Testis (tissue), 3 donors: ENCODE data around the gene HOXB8. TPM values are rescaled to one million over a fixed set of nuclear protein-coding genes. Genes with fewer than 3 reads are reported as not detected.
A peak's percentile ranks its signal among the peaks of the same experiment; 100 is the strongest.

ENCODE experiments used
- DNase-seq: peaks from one replicate; pipeline ENCODE4 v3.0.0-alpha.2; 2019
- H3K27ac ChIP-seq, 2 donors: fragments of 200-600 bp; sonication (generic); one replicate each; pipeline ENCODE4 v1.5.1; 2019
- H3K27me3 ChIP-seq: fragments of 200-600 bp; sonication (generic); one replicate; pipeline ENCODE4 v1.5.1; 2019
- H3K36me3 ChIP-seq: fragments of 200-600 bp; sonication (generic); one replicate; pipeline ENCODE4 v1.5.1; 2017; ENCODE audit warnings: low read depth; ENCODE audit errors: missing control alignments
- H3K4me1 ChIP-seq: fragments of 200-600 bp; sonication (generic); one replicate; pipeline ENCODE4 v1.5.1; 2019
- H3K4me3 ChIP-seq, 2 donors: fragments of 200-600 bp; sonication (generic); one replicate each; pipeline ENCODE4 v1.5.1; 2017 to 2019
- H3K9me3 ChIP-seq: fragments of 200-600 bp; sonication (generic); one replicate; pipeline ENCODE4 v1.5.1; 2017
- POLR2A ChIP-seq: fragments of 450-650 bp; IDR thresholded peaks from one replicate; pipeline ENCODE4 v1.6.1; 2017; ENCODE audit warnings: antibody characterized with exemption, mild to moderate bottlenecking, moderate library complexity
- WGBS, 2 donors: methylation state at CpG; one replicate each; pipeline ENCODE4 v1.1.5; 2018; 5-methylcytosine and 5-hydroxymethylcytosine counted together
- intact Hi-C: fragments of 100-400 bp; cut with DNase I; formaldehyde crosslinking; loops from one replicate; pipeline ENCODE4 v1.15.1; 2023; ENCODE audit warnings: low total_unique reads
- polyA plus RNA-seq: library from polyadenylated mRNA; stranded (reverse); fragments of 350-450 nt; fragmentation: Illumina TruSeq; extraction: RNeasy Lipid Tissue Mini Kit (QIAGEN cat#74804); gene quantifications from one replicate; pipeline ENCODE4 v1.2.3, GENCODE V29; 2014; ENCODE audit warnings: low read depth, low replicate concordance; ENCODE audit not compliant: insufficient read depth
- total RNA-seq, 2 donors: library from RNA; depleted of rRNA; stranded (reverse); fragments of >200 nt; gene quantifications; one replicate each; pipeline ENCODE4 v1.2.3, GENCODE V29; 2016
- TF ChIP-seq, protein P1 (sequence below), 3 experiments: fragments of 450-650 bp in 2 of 3; fragments of 200-600 bp in 1 of 3; sonication (generic) in 1 of 3; IDR thresholded peaks; one replicate each; pipeline ENCODE4 v1.5.1; 2016 to 2019; ENCODE audit warnings: antibody characterized with exemption in 3 of 3, mild to moderate bottlenecking in 2 of 3, moderate library complexity in 1 of 3

HOXB8 gene
- total and polyA plus RNA-seq, 3 donors from 2014 or later = 1.2 to 2.7 (median 2.0) TPM

DNA sequence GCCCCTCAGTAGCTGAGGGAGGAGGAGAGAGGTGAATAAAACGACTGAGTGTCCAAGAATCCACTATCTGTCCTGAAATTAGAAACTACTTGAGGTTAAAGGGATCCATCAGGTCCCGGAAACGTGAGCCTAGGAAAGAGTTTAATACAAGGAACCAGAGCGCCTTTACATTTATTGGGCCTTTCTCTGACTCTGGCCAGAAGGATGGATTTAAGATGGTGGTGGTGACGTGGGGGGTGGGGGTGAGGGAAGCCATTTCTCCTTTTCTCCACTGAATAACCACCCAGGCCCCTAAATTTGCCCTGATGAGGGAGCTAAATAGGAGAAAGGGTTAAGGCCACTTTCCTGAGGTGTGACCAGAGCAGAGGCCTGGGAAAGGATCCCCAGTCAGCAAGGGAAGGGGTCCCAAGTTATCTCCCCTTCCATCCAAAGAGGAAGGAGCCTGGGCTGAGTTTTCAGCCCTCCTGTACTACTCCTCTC is 12.1 kb upstream of the HOXB8 start:
- TF ChIP-seq, protein P1, sequence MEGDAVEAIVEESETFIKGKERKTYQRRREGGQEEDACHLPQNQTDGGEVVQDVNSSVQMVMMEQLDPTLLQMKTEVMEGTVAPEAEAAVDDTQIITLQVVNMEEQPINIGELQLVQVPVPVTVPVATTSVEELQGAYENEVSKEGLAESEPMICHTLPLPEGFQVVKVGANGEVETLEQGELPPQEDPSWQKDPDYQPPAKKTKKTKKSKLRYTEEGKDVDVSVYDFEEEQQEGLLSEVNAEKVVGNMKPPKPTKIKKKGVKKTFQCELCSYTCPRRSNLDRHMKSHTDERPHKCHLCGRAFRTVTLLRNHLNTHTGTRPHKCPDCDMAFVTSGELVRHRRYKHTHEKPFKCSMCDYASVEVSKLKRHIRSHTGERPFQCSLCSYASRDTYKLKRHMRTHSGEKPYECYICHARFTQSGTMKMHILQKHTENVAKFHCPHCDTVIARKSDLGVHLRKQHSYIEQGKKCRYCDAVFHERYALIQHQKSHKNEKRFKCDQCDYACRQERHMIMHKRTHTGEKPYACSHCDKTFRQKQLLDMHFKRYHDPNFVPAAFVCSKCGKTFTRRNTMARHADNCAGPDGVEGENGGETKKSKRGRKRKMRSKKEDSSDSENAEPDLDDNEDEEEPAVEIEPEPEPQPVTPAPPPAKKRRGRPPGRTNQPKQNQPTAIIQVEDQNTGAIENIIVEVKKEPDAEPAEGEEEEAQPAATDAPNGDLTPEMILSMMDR (IDR thresholded peaks at IDR 0.05) = no peak
- TF ChIP-seq POLR2A = no peak
- no peak for DNase-seq
- Histone ChIP-seq H3K27me3 (no peaks in the 10 kb centered on the region), H3K4me1 (peaks cover 7% of the 10 kb centered on the region), H3K9me3 (no peaks in the 10 kb centered on the region), H3K4me3 (no peak overlapping the region), H3K27ac (no peak overlapping the region), H3K36me3 (no peaks in the 10 kb centered on the region)
- intact Hi-C loops = no loop called here
- 5 to 18% methylated on average over 5 of the region's 5 CpGs for WGBS, 2 donors

DNA sequence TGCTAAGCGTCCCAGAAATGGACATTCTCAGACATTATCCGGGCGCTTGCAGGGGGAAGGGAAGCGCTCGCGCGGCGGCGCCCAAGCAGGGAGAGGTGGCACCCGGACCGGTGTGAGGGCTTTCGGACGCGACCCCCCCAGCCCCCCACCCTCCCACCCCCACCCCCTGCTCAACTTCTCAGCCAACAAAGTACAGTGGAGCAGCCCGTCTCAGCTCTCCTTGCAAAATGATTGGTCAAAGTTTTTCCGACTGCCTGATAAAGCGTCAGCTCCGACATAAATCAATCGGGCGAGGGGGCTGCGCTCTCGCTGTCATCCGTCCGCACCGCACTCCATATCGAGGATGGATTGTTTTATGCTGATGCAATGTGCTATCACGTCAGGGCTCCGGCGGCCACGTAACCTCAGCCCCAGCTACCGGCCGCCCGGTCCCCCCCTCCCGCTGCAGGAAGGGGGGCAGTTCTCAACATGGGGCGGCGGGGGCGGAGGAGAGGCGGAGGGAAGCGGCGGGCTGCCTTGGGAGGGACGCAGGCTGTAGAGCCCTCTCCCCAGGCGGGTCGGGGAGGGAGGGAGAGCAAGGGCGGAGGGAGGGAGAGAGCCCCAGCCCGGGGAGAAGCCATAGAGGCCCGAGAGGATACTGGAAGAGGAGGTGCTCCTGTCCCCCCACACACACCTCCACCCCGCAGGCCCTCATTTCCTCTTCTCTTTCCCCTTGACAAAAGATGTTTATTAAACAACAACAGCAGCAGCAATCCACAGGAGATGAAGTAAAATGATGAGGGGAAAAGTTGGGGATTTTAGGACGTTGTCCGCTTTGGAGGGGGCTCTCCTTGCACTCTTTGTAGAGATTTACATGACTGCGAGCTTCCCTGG is 11.4 kb upstream of the HOXB8 start, which contains the start of gene HOXB9:
HOXB9 (minus strand) TSS at position 114 of the 873 bp plus-strand sequence; CDS start at position 25, 89 bp downstream.
- Histone ChIP-seq H3K36me3 (no peaks in the 10 kb centered on the region), H3K4me1 (peaks cover 7% of the 10 kb centered on the region), H3K27ac (no peak within 1 kb of the TSS), H3K4me3 (peak within 1 kb of the TSS; percentile 26 to 48), H3K9me3 (no peaks in the 10 kb centered on the region), H3K27me3 (no peaks in the 10 kb centered on the region)
- no peak for DNase-seq
- no peak for TF ChIP-seq POLR2A
- TF ChIP-seq, protein P1 (IDR thresholded peaks at IDR 0.05) = no peak
- 2 to 3% methylated on average over 40 to 50 of the region's 50 CpGs for WGBS, 2 donors
- intact Hi-C loops = no loop called here

DNA sequence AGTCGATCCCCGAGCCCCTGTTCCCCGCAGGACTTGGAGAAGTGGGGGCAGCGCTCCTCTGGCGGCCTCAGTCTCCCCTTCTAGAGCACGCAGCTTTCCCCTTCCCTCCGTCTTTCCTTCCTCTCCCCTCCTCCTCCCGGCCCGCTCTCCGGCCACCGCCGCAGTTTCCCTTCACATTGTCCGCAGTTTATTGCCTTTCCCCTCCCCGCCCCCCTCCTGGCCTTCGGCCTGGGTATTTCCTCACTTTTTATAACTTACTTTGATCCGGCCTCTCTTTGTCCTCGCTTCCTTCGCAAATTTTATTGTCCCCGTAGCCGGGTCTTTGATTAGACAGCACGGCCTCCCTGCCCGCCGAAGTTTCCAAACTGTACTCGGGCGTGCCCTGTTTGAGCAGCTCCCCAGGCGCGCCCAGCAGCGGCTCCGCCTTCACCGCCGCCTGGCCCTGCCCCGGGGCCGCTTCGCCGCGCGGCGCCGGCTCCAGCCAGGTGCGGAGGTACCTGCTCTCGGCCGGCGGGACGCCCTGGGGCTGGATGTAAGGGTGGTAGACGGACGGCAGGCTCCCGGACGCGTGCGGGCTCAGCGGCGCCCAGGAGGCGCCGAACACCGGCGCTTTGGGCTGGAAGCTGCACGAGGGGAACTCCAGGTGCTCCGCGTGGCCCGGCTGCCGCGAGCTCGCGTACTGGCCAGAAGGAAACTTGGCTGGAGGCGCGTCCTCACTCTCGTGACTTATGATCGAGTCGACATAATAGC is 10.6 kb upstream of the HOXB8 start:
- Histone ChIP-seq H3K36me3 (no peaks in the 10 kb centered on the region), H3K27me3 (no peaks in the 10 kb centered on the region), H3K4me3 (peak overlapping the region; percentile 26 to 48), H3K27ac (no peak overlapping the region), H3K9me3 (no peaks in the 10 kb centered on the region), H3K4me1 (peaks cover 7% of the 10 kb centered on the region)
- no peak for DNase-seq
- 0 to 1% methylated on average over 33 to 69 of the region's 69 CpGs for WGBS, 2 donors
- TF ChIP-seq, protein P1 (IDR thresholded peaks at IDR 0.05) = no peak
- TF ChIP-seq POLR2A = no peak
- intact Hi-C loops = no loop called here

DNA sequence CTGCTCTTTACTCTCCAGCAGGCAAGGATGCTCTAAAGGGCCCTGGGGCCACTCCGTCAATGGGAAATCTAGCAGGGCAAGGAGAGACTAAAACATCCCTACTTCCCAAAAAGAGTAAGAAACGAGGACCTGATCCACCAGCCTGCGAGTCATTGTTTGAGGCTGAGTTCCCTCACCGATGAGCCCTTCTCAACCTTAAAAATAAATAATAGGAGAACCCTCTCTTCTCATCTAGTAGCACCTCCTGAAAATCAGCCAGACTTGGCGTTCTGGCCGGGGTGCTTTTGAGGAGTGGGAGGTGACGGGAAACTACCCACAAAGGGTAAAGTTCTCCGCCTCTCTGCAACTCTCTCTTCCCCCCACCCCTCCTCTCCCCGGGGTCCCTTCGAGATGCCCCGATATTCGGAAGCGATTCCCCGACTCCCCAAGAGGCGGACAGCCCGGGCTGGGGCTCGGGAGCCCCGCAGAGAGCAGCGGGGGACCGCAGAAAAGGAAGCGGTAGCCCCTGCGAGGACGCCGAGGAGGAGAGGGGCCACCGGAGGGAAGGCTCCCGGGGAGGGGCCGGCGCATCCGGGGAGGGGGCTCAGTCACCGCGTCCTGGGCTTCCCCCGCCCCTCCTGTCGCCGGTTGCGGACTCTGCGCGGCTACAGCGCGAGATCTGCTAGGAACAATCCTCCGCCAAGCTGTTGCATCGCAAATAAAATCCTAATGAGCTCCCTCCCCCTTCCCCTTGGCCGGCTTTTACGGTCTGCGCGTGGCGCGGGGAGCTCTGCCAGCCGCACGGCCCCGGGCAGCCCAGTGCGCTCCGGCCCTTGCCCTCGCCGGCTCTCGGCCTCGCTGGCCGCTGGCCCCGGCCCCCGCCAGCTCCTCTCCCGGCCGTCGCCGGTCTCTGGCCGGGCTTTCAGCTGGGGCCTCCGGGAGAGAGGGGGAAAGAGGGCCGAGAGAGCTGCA is 9.7 kb upstream of the HOXB8 start:
- Histone ChIP-seq H3K4me3 (peak overlapping the region; percentile 26 to 48), H3K4me1 (peaks cover 7% of the 10 kb centered on the region), H3K27me3 (no peaks in the 10 kb centered on the region), H3K36me3 (no peaks in the 10 kb centered on the region), H3K27ac (no peak overlapping the region), H3K9me3 (no peaks in the 10 kb centered on the region)
- WGBS, 2 donors = 1% methylated on average over 38 to 54 of the region's 66 CpGs
- TF ChIP-seq POLR2A = no peak
- TF ChIP-seq, protein P1 (IDR thresholded peaks at IDR 0.05) = no peak
- no peak for DNase-seq
- intact Hi-C loops = no loop called here
